Testis (tissue), 3 donors: ENCODE results near the gene ZC3HAV1. TPM values are rescaled to one million over a fixed set of nuclear protein-coding genes. Genes with fewer than 3 reads are reported as not detected.
"Not testable (repeated sequence)": the region's sequence is repeated elsewhere in the genome, so short reads cannot be mapped to it uniquely, and the experiment has no call there.

Experiments used
- DNase-seq: peaks from one replicate; pipeline ENCODE4 v3.0.0-alpha.2; 2019
- H3K27ac ChIP-seq, 2 donors: fragments of 200-600 bp; sonication (generic); one replicate each; pipeline ENCODE4 v1.5.1; 2019
- H3K27me3 ChIP-seq: fragments of 200-600 bp; sonication (generic); one replicate; pipeline ENCODE4 v1.5.1; 2019
- H3K36me3 ChIP-seq: fragments of 200-600 bp; sonication (generic); one replicate; pipeline ENCODE4 v1.5.1; 2017; ENCODE audit warnings: low read depth; ENCODE audit errors: missing control alignments
- H3K4me1 ChIP-seq: fragments of 200-600 bp; sonication (generic); one replicate; pipeline ENCODE4 v1.5.1; 2019
- H3K4me3 ChIP-seq, 2 donors: fragments of 200-600 bp; sonication (generic); one replicate each; pipeline ENCODE4 v1.5.1; 2017 to 2019
- H3K9me3 ChIP-seq: fragments of 200-600 bp; sonication (generic); one replicate; pipeline ENCODE4 v1.5.1; 2017
- POLR2A ChIP-seq: fragments of 450-650 bp; IDR thresholded peaks from one replicate; pipeline ENCODE4 v1.6.1; 2017; ENCODE audit warnings: antibody characterized with exemption, mild to moderate bottlenecking, moderate library complexity
- WGBS, 2 donors: methylation state at CpG; one replicate each; pipeline ENCODE4 v1.1.5; 2018; 5-methylcytosine and 5-hydroxymethylcytosine counted together
- intact Hi-C: fragments of 100-400 bp; cut with DNase I; formaldehyde crosslinking; loops from one replicate; pipeline ENCODE4 v1.15.1; 2023; ENCODE audit warnings: low total_unique reads
- polyA plus RNA-seq: library from polyadenylated mRNA; stranded (reverse); fragments of 350-450 nt; fragmentation: Illumina TruSeq; extraction: RNeasy Lipid Tissue Mini Kit (QIAGEN cat#74804); gene quantifications from one replicate; pipeline ENCODE4 v1.2.3, GENCODE V29; 2014; ENCODE audit warnings: low read depth, low replicate concordance; ENCODE audit not compliant: insufficient read depth
- total RNA-seq, 2 donors: library from RNA; depleted of rRNA; stranded (reverse); fragments of >200 nt; gene quantifications; one replicate each; pipeline ENCODE4 v1.2.3, GENCODE V29; 2016
- TF ChIP-seq, protein P1 (sequence below), 3 experiments: fragments of 450-650 bp in 2 of 3; fragments of 200-600 bp in 1 of 3; sonication (generic) in 1 of 3; IDR thresholded peaks; one replicate each; pipeline ENCODE4 v1.5.1; 2016 to 2019; ENCODE audit warnings: antibody characterized with exemption in 3 of 3, mild to moderate bottlenecking in 2 of 3, moderate library complexity in 1 of 3

The ZC3HAV1 gene
- total and polyA plus RNA-seq, 3 donors from 2014 or later = 13.1 to 38.7 (median 32.8) TPM

DNA sequence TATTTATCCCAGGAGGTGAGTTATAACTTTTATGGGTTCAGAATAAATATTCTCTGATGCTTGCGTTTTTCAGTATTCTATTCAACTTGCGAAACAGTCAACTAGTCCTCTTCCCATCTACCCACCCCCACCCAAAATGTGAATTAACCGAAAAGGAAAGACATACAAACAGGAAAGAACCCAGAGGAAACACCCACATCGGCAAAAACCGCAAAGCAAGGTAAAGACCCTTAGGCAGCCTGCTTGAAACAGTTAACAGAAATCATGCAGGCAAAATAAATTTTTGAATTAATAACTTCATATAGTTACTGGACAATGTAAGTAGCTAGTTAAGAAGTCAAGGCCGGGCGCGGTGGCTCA, 5.4 kb downstream of the ZC3HAV1 start:
- intact Hi-C loops = no loop called here
- TF ChIP-seq, protein P1, sequence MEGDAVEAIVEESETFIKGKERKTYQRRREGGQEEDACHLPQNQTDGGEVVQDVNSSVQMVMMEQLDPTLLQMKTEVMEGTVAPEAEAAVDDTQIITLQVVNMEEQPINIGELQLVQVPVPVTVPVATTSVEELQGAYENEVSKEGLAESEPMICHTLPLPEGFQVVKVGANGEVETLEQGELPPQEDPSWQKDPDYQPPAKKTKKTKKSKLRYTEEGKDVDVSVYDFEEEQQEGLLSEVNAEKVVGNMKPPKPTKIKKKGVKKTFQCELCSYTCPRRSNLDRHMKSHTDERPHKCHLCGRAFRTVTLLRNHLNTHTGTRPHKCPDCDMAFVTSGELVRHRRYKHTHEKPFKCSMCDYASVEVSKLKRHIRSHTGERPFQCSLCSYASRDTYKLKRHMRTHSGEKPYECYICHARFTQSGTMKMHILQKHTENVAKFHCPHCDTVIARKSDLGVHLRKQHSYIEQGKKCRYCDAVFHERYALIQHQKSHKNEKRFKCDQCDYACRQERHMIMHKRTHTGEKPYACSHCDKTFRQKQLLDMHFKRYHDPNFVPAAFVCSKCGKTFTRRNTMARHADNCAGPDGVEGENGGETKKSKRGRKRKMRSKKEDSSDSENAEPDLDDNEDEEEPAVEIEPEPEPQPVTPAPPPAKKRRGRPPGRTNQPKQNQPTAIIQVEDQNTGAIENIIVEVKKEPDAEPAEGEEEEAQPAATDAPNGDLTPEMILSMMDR (IDR thresholded peaks at IDR 0.05) = no peak
- no peak for TF ChIP-seq POLR2A
- Histone ChIP-seq H3K9me3 (no peaks in the 10 kb centered on the region), H3K36me3 (no peaks in the 10 kb centered on the region), H3K27ac (no peak overlapping the region), H3K4me1 (peaks cover 10% of the 10 kb centered on the region), H3K27me3 (no peaks in the 10 kb centered on the region), H3K4me3 (no peak overlapping the region)
- WGBS, 2 donors = 37 to 68% methylated on average over 8 of the region's 8 CpGs
- DNase-seq = no peak

DNA sequence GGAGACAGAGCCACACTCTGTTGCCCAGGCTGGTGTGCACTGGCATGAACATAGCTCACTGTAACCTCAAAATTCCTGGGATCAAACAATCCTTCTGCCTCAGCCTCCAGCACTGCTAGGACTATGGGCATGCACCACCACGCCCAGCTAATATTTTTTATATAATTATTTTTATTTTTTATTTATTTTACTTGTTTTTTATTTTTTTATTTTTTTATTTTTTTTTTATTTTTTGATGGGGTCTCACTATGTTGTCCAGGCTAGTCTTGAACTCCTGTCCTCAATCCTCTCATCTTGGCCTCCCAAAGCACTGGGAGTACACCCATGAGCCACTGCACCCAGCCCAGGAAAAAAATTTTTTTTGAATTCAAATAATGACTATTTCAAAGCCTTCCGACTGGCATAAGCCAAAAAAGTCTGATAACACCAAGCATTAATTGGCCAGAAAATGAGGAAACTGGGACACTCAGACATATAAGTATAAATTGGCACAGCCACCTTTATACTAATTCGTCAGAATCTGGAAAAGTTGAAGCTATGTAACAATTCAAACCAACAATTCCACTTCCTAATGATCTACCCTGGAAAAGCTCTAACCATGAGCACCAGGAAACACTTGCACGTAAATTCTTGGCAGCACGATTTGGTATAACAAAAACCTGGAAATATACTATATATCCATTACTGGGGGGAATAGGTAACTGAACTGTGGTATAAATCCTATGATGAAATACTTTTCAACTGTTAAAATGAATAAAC, 6.3 kb downstream of the ZC3HAV1 start:
- Histone ChIP-seq H3K4me1 (peaks cover 14% of the 10 kb centered on the region), H3K9me3 (no peaks in the 10 kb centered on the region), H3K4me3 (no peak overlapping the region), H3K36me3 (no peaks in the 10 kb centered on the region), H3K27me3 (no peaks in the 10 kb centered on the region), H3K27ac (no peak overlapping the region)
- intact Hi-C loops = no loop called here
- TF ChIP-seq, protein P1 (IDR thresholded peaks at IDR 0.05) = no peak
- no peak for TF ChIP-seq POLR2A
- DNase-seq = no peak
- WGBS, 2 donors = 54 to 57% methylated on average over 5 of the region's 5 CpGs

DNA sequence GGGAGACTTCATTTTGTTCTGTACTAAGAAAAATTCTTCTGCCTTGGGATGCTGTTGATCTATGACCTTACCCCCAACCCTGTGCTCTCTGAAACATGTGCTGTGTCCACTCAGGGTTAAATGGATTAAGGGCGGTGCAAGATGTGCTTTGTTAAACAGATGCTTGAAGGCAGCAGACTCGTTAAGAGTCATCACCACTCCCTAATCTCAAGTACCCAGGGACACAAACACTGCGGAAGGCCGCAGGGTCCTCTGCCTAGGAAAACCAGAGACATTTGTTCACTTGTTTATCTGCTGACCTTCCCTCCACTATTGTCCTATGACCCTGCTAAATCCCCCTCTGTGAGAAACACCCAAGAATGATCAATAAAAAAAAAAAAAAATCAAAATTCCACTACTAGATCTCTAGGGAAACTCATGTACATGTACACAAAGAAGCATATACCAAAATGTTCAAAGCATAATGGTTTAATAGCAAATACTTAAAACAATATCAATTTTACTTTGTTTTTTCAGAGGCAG, 7.8 kb downstream of the ZC3HAV1 start:
- H3K27me3 ChIP-seq, H3K9me3 ChIP-seq, H3K4me3 ChIP-seq, intact Hi-C loops, DNase-seq, H3K27ac ChIP-seq, H3K36me3 ChIP-seq: not testable (repeated sequence)
- H3K4me1 ChIP-seq = peaks cover 14% of the 10 kb centered on the region
- 33 to 39% methylated on average over 3 of the region's 4 CpGs for WGBS, 2 donors

DNA sequence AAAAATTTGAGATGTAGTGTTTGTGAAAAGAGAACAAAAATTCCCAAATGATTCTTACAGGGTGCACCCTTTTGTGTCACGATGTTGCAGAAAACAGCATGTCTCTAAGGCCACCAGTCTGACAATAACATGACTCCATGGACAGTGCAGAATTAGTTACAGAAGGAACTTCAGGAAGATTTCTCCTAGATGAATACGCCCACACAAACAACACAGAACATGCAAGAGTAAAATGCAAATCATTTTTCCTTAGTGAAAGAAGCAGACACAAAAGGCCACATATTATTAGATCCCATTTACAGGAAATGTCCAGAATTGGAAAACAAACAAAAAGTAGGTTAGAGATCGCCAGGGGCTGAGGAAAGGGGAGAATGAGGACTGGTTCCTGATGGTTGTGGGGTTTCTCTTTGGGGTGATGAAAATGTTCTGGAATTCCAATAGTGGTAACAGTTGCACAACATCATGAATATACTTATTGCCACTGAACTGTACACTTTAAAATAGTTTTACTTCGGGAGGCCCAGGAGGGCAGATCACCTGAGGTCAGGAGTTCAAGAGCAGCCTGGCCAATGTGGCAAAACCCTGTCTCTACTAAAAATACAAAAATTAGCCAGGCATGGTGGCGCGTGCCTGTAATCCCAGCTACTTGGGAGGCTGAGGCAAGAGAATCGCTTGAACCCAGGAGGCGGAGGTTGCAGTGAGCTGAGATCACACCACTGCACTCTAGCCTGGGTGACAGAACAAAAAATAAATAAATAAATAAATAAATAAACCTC, 10.2 kb downstream of the ZC3HAV1 start:
- intact Hi-C loops = no loop called here
- H3K36me3 ChIP-seq = no peaks in the 10 kb centered on the region
- WGBS, 2 donors = 69 to 76% methylated on average over 8 of the region's 8 CpGs
- no peaks in the 10 kb centered on the region for H3K9me3 ChIP-seq
- no peak overlapping the region for H3K4me3 ChIP-seq
- no peak for TF ChIP-seq POLR2A
- TF ChIP-seq, protein P1 (IDR thresholded peaks at IDR 0.05) = no peak
- no peaks in the 10 kb centered on the region for H3K27me3 ChIP-seq
- peak overlapping the region in 1 of 2 donors; percentile 27 for H3K27ac ChIP-seq
- peaks cover 26% of the 10 kb centered on the region for H3K4me1 ChIP-seq
- DNase-seq = no peak

DNA sequence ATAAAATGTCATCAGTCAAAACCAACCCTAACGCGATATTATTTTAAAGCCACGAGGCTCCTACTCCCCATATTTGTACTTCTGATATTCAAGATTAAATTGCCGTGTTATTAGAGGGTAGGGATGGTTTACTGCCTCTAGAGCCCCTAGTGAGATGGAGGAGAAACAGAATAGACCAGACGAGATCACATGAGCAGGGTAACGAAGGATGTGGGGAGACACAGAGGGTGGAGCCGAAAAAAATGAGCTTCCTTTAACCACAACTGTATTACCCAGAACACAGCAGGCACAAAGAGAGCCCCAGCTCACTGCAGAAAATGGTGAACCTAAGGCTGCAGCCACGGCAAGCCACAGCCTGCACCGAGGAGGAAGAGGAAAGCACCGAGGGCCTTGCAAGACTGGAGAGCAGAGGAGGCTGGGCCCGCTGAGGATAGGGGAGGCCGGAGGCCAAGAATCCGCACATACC, 14.3 kb downstream of the ZC3HAV1 start:
- no peak overlapping the region for H3K4me3 ChIP-seq
- DNase-seq = peak; percentile 22
- no peaks in the 10 kb centered on the region for H3K36me3 ChIP-seq
- peak overlapping the region; percentile 66 to 71 for H3K27ac ChIP-seq
- TF ChIP-seq, protein P1 (IDR thresholded peaks at IDR 0.05) = no peak
- no peak for TF ChIP-seq POLR2A
- intact Hi-C loops = no loop called here
- WGBS, 2 donors = 59 to 63% methylated on average over 13 of the region's 13 CpGs
- no peaks in the 10 kb centered on the region for H3K27me3 ChIP-seq
- H3K4me1 ChIP-seq = peaks cover 57% of the 10 kb centered on the region
- H3K9me3 ChIP-seq = no peaks in the 10 kb centered on the region
